ENCODE data around the gene ZNF687.

Gene ZNF687

GRCh38 chr1:151286619-151287340, 4.7 kb downstream of the ZNF687 start:
- H3K4me1 Mint-ChIP-seq, result peaks cover 17% of the 10 kb centered on the region
- H3K27me3 Mint-ChIP-seq (ENCODE audit: low read depth), result no peaks in the 10 kb centered on the region
- H3K27ac Mint-ChIP-seq, result no peak overlapping the region
- no peaks in the 10 kb centered on the region for H3K9me3 Mint-ChIP-seq
- H3K4me3 Mint-ChIP-seq, result peak overlapping the region in 1 of 3 experiments; percentile 26
- TF ChIP-seq, protein P1, sequence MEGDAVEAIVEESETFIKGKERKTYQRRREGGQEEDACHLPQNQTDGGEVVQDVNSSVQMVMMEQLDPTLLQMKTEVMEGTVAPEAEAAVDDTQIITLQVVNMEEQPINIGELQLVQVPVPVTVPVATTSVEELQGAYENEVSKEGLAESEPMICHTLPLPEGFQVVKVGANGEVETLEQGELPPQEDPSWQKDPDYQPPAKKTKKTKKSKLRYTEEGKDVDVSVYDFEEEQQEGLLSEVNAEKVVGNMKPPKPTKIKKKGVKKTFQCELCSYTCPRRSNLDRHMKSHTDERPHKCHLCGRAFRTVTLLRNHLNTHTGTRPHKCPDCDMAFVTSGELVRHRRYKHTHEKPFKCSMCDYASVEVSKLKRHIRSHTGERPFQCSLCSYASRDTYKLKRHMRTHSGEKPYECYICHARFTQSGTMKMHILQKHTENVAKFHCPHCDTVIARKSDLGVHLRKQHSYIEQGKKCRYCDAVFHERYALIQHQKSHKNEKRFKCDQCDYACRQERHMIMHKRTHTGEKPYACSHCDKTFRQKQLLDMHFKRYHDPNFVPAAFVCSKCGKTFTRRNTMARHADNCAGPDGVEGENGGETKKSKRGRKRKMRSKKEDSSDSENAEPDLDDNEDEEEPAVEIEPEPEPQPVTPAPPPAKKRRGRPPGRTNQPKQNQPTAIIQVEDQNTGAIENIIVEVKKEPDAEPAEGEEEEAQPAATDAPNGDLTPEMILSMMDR (IDR thresholded peaks at IDR 0.05; ENCODE audit: unreplicated experiment in 3 of 3), result no peak
- H3K36me3 Mint-ChIP-seq (ENCODE audit: low read depth), result peaks cover 33% of the 10 kb centered on the region

GRCh38 chr1:151287341-151287699, 5.2 kb downstream of the ZNF687 start:
- H3K4me3 Mint-ChIP-seq, result no peak overlapping the region
- no peaks in the 10 kb centered on the region for H3K9me3 Mint-ChIP-seq
- H3K36me3 Mint-ChIP-seq (ENCODE audit: low read depth), result peaks cover 35% of the 10 kb centered on the region
- H3K27ac Mint-ChIP-seq, result no peak overlapping the region
- H3K4me1 Mint-ChIP-seq, result peaks cover 17% of the 10 kb centered on the region
- no peaks in the 10 kb centered on the region for H3K27me3 Mint-ChIP-seq (ENCODE audit: low read depth)
- TF ChIP-seq, protein P1 (IDR thresholded peaks at IDR 0.05; ENCODE audit: unreplicated experiment in 3 of 3), result no peak

DNA sequence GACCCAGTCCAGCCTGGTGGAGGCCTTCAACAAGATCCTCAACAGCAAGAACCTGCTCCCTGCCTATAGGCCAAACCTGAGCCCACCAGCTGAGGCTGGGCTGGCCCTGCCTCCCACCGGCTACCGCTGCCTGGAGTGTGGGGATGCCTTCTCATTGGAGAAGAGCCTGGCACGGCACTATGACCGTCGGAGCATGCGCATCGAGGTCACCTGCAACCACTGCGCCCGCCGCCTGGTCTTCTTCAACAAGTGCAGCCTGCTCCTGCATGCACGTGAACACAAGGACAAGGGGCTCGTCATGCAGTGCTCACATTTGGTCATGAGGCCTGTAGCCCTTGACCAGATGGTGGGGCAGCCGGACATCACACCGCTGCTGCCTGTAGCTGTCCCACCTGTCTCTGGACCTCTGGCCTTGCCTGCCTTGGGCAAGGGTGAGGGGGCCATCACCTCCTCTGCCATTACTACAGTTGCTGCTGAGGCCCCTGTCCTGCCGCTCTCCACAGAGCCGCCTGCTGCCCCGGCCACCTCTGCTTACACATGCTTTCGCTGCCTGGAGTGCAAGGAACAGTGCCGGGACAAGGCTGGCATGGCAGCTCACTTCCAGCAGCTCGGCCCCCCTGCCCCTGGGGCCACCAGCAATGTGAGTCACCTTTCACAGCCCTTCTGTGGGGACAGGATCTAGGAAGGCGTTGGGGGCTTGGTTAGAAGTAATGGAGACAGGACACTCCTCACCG, 5.8 kb downstream of the ZNF687 start:
- Mint-ChIP-seq H3K4me3 (no peak overlapping the region), H3K27me3 (ENCODE audit: low read depth) (no peaks in the 10 kb centered on the region), H3K36me3 (ENCODE audit: low read depth) (peaks cover 40% of the 10 kb centered on the region), H3K4me1 (peaks cover 22% of the 10 kb centered on the region), H3K27ac (no peak overlapping the region), H3K9me3 (no peaks in the 10 kb centered on the region)
- TF ChIP-seq, protein P1 (IDR thresholded peaks at IDR 0.05; ENCODE audit: unreplicated experiment in 3 of 3), result no peak

- TF ChIP-seq, protein P1 (IDR thresholded peaks at IDR 0.05; ENCODE audit: unreplicated experiment in 3 of 3), result no peak
- Mint-ChIP-seq H3K27me3 (ENCODE audit: low read depth) (no peaks in the 10 kb centered on the region), H3K4me3 (peak overlapping the region in 1 of 3 experiments; percentile 45), H3K9me3 (no peaks in the 10 kb centered on the region), H3K36me3 (ENCODE audit: low read depth) (peaks cover 44% of the 10 kb centered on the region), H3K4me1 (peaks cover 19% of the 10 kb centered on the region), H3K27ac (peak overlapping the region in 1 of 3 experiments; percentile 41)
These were observed 6.4 kb downstream of the ZNF687 start for GRCh38 chr1:151288502-151288901.

DNA sequence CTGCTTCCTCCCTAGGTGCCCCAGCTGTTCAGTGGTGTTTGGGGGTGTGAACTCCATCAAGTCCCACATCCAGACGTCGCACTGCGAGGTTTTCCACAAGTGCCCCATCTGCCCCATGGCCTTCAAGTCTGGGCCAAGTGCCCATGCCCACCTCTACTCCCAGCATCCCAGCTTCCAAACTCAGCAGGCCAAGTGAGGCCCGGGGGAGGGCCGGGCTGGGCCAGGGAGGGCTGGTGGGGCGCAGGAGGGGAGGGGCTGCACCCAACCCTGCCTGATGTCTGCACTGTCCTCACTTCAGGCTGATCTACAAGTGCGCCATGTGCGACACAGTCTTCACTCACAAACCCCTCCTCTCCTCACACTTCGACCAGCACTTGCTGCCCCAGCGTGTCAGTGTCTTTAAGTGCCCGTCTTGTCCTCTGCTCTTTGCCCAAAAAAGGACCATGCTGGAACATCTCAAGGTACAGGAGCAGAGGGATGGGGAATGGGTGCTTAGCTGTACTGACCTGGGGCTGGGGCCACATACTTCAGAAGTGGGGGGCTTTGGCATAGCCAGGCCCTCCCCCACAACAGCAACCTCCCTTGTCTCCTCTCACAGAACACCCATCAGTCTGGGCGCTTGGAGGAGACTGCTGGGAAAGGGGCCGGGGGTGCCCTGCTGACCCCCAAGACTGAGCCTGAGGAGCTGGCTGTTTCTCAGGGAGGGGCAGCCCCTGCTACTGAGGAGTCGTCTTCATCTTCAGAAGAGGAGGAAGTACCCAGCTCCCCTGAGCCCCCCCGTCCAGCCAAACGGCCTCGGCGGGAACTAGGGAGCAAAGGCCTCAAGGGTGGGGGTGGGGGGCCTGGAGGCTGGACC, 7.2 kb downstream of the ZNF687 start:
- Mint-ChIP-seq H3K27me3 (ENCODE audit: low read depth) (no peaks in the 10 kb centered on the region), H3K4me1 (peaks cover 10% of the 10 kb centered on the region), H3K9me3 (no peaks in the 10 kb centered on the region), H3K27ac (peak overlapping the region in 1 of 3 experiments; percentile 41), H3K36me3 (ENCODE audit: low read depth) (peaks cover 47% of the 10 kb centered on the region), H3K4me3 (no peak overlapping the region)
- TF ChIP-seq, protein P1 (IDR thresholded peaks at IDR 0.05; ENCODE audit: unreplicated experiment in 3 of 3), result no peak

Data from nephron (organoid).